HG03045 (cell line): ENCODE data around the gene SVEP1.

Experiments used
- ATAC-seq: cut with Tn5 transposase; IDR thresholded peaks from one replicate; pipeline ENCODE4 v1.9.1; 2021; ENCODE audit warnings: mild to moderate bottlenecking, moderate library complexity; ENCODE audit not compliant: unreplicated experiment

SVEP1 gene

DNA sequence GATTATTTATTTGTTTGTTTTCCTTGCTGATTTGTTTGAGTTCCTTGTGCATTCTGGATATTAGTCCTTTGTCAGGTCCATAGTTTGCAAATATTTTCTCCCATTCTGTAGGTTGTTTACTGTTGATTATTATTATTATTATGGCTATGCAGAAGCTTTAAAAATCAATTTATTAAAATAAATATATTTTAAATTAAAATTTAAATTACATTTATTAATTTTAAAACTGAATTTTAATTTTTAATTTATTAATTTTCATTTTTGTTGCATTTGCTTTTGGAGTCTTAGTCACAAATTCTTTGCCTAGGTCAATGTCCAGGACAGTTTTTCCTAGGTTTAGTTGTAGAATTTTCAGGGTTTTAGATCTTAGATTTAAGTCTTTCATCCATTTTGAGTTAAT, 50.9 kb downstream of the SVEP1 start:
- ATAC-seq: no peak

DNA sequence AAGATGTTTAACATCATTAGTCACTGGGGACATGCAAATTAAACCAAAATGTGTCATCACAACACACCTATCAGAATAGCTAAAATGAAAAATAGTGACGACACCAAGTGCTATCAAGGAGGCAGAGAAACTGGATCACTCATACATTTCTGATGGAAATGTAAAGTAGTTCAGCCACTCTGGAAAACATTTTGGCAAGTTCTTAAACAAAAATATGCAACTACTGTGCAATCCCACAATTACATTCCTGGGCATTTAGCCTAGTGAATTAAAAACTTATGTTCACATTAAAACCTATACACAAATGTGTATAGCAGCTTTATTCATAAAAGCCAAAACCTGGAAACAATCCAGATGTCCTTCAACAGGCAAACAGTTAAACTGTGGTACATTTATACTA, 53.1 kb downstream of the SVEP1 start:
- no peak for ATAC-seq

DNA sequence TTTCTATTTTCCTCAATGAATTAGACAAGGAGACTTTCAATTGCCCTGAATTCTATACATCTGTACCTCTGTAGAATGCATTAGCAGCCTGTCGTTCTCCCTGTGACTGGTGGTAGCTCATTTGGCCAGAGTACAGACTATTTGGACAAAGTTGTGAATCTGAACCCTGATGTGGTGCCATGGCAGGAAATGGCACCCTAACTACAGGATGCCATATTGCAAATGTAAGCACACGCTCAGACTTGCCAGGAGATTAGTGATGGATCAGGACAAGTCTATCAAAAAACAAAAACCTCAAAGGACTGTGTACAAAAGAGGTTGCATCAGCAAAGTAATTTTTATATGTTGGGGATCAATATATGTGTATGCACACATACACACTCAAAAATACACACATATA, 58.3 kb downstream of the SVEP1 start:
- no peak for ATAC-seq

DNA sequence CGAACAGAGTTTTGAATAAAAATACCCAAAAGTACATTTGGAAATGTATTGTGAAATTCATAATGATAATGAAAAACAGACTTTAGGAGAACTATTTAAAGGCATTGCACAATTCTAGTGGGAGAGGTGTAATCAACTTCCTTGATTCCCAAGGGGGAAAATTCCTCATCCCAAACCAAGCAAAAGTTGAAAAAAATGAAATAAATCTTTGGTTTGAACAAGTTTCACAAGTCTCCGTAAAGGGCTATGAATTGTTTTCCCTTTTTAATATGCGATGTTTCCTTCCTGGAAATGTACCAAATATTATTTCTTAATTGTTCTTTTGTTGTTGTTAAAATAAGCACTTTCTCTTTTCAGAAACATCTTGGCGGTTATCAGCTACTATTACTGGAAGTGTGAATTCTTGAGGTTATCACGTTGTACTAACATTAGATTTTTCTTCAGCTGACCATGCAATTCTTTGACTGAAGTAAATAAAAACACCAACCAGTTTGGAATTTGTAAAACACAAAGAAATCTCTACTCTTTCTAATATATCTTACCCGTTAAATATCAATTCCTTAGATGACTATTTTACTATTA, 59.3 kb downstream of the SVEP1 start:
- ATAC-seq: no peak

DNA sequence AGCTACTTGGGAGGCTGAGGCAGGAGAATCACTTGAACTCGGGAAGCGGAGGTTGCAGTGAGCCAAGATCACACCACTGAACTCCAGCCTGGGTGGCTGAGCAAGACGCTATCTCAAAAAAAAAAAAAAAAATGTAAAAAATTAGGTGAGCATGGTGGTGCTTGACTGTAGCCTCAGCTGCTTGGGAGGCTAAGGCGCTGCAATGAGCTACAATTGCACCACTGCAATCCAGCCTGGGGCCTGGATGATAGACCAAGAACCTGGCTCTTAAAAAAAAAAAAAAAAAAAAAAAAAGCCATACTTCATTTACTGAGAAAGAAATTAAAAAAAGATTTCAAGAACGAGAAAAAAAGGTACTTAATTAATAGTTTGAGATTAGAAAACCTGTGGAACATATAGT, 62.1 kb downstream of the SVEP1 start:
- no peak for ATAC-seq

DNA sequence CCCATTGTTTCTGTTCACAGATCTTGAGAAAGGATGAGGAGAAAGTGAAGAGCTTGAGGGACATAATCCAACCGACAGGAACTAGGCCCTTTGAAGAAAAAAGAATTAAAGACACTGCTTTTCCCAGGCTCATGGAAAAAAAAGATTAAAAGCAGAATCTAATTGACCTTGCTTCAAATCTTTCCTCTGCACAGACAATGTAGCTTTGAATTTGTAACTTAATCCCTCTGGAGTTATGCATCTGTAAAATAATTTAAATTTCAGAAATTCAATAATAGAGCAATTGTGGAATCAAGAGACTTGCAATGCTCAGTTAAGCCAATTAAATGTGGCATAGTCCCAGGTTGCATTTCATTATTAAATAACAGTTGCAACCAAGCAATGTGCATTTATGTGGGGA, 64.6 kb downstream of the SVEP1 start:
- ATAC-seq: no peak

DNA sequence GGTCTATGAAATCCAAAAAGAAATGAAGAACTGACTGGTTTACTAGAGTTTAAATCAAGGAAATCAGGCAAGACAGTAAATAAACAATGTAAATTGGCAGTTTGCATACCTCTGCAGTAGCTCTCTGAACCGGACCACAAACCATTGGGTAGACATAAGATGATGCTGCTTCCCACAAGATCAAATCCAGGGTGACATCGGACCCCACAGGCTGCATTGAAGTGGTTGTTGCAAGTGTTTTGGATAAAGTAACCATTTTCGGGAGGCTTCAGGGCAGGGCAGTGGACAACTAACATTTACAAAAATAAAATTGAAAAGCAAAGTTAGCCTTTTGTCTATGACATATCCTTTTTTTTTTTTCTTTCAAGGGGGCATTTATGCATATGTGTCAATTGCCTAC, 66.7 kb downstream of the SVEP1 start:
- ATAC-seq: no peak

DNA sequence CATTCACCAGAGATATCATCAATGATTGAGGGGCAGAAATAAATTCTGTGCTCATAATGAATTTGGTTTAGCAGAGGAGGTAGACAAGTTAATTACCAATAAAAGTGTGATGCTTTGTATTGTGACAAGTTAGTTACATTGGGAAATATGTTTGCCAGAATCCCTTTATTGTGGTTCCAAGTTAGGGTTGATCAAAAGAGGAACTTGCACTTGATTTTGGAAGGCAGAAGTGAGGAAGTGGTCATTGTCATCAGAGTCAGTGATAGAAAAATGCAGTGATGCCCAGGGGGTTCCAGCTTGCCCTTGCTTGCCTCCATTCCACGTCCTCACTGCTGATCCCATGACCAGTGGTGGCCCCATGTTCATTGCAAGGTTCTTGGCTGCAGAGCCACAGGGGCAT, 69.7 kb downstream of the SVEP1 start:
- ATAC-seq: no peak

DNA sequence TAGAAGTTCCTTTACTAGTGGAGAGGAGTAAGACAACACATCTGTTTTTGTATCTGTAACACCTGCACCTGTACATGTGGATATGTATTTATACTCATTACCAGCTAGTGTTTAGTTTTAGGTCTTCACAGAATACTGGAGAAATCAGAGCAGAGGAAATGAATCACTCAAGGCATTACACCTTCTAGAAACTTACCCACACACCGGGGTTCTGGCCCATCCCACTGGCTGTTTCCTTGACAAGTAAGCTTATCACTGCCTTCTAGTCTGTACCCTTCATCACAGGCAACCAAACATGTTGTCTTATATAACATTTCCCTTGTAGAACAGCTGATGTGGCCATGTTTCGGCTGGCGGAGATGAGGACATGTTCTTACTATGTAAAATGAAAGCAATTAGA, 76.7 kb downstream of the SVEP1 start:
- ATAC-seq: no peak

DNA sequence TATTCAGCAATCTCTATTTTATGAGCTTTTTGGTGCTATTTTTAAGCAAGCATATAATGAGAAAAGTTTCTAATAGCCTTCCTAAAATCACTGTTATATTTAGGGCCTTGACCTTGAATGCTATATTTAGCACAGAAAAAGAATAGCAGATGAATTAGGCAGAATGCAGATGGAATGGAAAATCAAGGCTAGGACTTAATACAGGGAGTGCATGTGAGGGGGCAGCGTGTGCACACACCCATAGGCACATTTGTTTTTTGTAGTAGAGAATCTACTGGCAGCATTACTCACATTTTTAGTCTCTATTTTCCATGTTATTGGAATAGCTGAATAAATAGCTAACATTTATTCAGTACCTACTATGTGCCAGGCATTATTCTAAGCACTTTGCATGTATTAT, 79.9 kb downstream of the SVEP1 start:
- no peak for ATAC-seq

DNA sequence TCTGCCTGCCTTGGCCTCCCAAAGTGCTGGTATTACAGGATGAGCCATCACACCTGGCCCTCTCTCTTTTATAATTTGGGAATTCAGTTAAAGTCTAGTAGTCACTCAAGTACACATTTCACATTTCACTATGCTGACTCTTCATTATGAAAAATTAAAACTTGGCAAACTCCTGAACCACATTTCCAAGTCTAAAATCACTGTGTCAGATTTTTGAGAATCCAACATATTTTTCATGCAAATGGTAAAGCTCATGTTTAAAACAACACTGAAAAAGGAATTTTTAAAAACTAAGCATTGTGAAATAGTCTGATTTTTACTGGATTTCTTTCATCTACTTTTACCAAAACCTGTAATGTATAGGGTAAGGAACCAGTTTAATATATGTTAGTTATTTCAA, 92.3 kb downstream of the SVEP1 start:
- ATAC-seq: no peak

DNA sequence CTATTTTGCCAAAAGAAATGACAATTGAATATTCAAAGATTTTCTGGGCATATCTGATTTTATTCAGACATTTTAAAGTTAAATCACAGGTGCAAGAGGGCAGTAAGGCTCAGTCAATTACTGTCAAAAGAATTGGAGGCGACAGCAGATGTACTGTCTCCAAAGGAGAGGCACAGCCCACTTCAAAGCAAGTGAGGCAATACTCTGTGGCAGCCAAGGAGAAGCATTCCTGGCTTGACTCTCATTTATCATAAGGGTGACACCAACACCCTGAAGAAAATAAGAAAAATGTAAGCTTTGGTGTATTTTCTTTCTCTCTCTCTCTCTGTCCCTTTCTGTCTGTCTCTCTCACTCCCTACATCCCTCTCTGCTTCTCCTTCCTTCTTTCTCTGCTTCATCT, 93.3 kb downstream of the SVEP1 start:
- ATAC-seq: no peak

DNA sequence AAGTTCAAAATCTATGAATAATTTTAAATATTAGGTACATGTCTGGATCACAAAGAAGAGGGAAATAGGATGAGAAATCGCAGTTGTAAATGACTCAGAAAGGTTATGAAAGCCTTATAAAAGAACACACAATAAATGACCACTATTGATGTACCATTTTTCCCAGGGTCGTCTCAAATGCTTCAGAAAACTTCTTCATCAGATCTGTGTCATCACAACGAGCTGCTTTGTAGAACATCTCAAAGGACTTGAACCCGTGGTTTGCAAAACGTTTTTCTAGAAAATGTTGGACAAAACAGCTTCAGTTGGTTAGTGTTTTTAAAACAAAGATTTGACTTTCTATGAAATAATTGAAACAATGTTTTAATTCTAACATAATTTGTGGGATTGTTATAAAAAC, 100.1 kb downstream of the SVEP1 start:
- no peak for ATAC-seq

DNA sequence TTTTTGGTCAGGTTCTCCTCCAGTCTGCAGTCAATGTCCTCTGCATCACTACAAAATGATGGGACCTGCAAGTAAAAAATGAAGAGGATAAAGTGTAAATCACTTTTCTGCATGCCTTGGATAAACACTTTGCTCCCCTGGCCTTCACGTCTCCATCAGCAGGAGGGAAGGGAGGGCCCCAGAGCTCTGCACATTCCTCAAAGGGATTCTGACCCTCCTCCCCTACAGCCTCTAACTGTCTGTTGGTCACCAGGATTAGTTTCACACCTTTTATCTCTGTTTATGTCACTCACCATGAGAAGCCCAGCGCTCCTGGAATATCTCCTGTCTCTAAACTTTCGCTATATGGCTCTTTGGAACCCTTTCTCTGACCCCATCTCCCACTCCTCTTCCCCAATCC, 103.3 kb downstream of the SVEP1 start:
- ATAC-seq: no peak

DNA sequence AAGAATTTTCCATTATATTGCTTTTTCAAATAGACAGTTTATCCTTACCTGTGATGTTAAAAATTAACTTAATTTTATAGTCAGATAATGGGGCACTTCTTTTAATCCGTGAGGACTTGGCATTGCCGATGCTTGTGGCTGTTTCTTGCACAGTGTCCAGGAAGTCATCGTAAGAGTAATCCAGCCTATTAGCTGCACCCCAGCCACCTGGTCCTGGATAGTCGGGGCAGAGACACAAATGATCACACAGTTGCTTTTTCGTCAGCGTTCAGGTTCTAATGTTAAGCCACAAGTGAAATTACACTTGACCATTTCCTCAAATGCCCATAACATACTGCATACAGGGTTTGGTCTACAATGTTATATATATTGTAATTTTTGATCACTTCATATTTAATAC, 107.4 kb downstream of the SVEP1 start:
- ATAC-seq: no peak

DNA sequence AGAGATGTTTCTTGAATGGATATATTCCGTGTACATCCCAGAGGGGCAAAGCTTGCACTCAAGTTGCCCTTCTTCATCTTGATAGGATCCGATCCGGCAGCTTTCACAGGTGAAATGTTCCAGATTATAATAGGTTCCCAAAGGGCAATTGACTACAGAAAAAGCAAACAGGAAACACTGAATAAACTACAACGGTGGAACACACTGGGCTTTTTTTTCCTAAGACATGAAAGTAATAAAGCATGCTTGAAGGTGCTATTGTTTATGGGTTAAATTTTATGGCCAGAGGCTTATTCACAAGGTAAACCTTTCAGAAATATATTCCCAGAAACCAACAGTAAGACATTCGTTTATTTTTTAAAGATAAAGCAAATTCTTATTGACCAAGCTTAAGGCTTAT, 110.6 kb downstream of the SVEP1 start:
- no peak for ATAC-seq

DNA sequence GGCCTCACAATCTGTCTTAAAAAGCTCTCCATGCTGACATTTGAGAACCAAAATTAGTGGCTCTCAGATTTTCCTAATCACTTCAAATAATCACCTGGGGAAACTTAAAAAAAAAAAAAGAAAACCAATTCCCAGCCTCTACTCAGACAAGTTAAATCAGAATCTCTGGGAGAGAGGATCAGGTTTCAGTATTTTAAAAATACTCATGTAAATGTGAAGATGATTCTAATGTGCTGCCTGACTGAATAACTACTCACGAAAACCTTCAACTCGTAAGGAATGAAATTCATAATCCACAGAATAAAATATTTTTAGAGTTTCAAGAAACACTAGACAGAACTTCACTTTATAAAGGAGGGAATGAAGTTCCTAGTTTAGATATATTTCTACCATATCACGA, 114.4 kb downstream of the SVEP1 start:
- ATAC-seq: no peak

DNA sequence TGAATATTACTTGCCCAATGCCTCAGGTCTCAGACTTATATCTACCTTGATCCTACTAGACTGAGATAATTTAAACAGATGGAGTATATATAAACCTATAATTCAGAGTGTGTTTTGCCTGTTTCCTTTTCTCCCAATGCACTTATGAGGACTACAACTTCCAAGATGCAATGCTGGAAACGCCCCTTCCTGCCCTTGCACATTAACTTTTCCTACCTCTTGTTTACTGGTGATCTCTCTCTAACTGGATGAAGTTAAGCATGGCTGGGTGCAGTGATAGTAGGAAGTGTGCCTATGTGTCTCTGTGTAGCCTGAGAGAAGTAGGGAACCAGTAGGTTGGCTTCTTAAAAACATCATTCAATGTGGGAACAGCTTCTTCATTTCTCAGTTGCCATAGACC, 115.2 kb downstream of the SVEP1 start:
- ATAC-seq: no peak

DNA sequence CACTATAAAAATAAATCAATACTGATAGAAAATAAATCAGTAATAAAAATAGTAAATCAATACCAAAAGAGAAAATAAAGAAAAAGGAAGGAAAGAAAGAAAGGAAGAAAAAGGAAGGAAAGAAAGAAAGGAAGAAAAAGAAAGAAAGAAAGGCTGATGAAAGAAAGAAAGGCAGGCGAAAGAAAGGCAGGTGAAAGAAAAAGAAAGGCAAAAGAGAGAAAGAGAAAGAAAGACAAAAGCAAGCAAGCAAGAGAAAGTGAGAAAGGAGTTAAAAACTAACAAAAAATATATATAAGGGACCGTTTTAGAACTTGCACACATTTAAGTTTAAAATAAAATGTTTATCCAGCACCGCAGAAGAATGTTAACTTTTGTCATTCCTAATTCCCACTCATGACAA, 116.0 kb downstream of the SVEP1 start:
- no peak for ATAC-seq

DNA sequence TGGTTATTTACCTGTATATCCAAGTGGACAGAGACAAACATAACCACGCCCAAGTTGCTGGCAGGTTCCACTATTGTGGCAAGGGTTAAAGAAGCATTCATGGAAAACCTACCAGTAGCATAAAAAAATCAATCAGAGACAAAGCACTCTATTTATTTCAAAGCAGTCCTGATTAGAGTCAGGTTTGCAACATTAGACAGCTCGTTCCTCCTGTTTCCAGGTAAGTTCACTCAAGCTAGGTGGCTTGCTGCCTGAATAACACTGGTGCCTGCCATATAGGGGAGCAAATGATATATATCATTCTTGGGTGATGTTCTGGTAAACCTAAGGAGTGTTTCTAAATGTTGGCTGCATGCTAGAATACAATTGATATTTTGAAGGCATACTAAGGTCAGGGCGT, 122.3 kb downstream of the SVEP1 start:
- no peak for ATAC-seq

DNA sequence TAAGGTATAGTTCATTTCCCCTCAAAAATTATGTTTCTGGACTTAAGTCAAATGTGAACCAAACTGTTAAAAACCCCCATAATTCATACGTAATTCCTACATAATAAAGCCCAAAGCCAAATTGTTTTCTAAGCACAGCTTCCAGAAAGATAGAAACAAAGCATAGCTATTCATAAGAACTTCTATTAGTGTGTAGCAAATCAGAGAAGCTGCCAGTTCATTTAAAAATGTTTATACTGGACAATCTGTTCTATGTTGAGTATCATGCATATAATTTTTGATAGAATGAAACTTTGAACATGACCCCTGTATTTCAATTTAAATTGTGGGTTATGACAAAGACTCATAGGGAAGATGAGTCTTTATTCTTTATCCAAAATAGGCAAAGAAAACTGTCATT, 122.9 kb downstream of the SVEP1 start:
- ATAC-seq: no peak

DNA sequence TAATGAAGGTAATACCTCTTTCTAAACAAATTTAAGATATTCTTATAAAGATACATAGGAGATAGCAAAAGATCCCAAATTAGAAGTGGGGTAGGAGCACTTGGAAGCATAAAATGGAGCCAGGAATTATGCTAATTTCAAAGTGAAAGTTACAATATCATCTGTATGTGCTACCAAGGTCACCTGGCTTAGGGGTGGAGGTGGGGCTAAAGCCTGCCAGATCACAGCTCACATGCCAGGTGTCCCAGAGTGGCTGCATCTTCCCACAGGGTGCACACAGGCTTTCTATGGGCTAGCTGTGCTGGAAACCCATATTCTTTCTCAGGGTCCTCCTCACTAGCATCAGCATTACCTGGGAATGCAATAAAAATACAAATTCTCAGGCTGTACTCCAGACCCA, 123.7 kb downstream of the SVEP1 start:
- ATAC-seq: no peak

DNA sequence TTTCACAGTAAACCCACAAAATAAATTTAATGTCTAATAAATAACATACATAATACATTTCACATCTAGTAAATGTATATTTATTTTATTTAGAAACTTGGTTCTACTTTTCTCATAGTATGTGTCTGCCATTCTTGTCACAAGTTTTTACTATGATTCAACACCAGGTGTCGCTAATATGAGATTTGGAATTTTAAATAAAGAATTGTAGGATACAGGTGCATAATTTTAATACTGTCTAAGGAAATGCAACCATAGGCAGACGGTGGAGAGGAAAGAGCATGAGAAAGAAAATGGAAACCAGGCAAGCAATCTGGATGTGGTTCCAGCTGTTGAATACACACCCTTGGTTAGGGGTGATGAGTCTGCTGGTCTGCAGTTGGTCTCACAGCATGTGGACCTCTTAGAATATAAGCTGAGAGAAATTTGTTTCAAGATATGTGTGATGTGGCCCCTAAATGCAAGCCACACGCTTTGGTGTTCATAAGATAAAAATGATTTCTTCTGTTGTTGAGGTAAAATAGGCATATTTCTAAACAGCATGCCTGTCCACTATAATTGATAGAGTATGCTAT, 127.2 kb downstream of the SVEP1 start:
- no peak for ATAC-seq
